GM13976 (cell line): ENCODE data around the gene TSR2.
A peak's percentile ranks its signal among the peaks of the same experiment; 100 is the strongest.

ENCODE experiments used
- DNase-seq: peaks from one replicate; pipeline ENCODE4 v3.0.0; 2012; ENCODE audit warnings: low spot score
- in situ Hi-C: fragments of 300-500 bp; cut with MboI; formaldehyde crosslinking; loops from one replicate; pipeline ENCODE4 v1.12.0; 2022; ENCODE audit warnings: low sequenced_read_pairs, mixed read lengths, inconsistent platforms; ENCODE audit not compliant: unreplicated experiment
- TF ChIP-seq, protein P1 (sequence below): IDR thresholded peaks from 2 replicates; pipeline ENCODE4 v1.5.1; 2012; ENCODE audit warnings: borderline replicate concordance, mild to moderate bottlenecking; ENCODE audit not compliant: insufficient read depth; ENCODE audit errors: extremely low read depth, missing control alignments, control extremely low read depth

Gene TSR2

DNA sequence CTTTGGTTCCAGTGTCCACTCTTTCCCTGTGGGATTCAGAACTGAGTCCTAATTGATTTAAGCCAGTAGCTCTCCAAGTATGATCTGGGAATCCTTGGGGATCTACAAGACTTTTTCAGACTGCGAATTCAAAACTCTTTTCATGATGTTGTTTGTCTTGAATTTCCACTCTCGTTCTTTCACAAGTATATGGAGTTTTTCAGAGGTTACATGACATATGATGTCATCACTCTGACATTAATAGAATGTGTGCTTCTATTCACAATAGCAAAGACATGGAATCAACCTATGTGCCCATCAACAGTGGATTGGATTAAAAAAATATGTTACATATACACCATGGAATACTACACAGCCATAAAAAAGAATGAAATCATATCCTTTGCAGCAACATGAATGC, 23.2 kb upstream of the TSR2 start:
- in situ Hi-C loops: no loop called here
- no peak for DNase-seq
- TF ChIP-seq, protein P1, sequence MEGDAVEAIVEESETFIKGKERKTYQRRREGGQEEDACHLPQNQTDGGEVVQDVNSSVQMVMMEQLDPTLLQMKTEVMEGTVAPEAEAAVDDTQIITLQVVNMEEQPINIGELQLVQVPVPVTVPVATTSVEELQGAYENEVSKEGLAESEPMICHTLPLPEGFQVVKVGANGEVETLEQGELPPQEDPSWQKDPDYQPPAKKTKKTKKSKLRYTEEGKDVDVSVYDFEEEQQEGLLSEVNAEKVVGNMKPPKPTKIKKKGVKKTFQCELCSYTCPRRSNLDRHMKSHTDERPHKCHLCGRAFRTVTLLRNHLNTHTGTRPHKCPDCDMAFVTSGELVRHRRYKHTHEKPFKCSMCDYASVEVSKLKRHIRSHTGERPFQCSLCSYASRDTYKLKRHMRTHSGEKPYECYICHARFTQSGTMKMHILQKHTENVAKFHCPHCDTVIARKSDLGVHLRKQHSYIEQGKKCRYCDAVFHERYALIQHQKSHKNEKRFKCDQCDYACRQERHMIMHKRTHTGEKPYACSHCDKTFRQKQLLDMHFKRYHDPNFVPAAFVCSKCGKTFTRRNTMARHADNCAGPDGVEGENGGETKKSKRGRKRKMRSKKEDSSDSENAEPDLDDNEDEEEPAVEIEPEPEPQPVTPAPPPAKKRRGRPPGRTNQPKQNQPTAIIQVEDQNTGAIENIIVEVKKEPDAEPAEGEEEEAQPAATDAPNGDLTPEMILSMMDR: no peak

DNA sequence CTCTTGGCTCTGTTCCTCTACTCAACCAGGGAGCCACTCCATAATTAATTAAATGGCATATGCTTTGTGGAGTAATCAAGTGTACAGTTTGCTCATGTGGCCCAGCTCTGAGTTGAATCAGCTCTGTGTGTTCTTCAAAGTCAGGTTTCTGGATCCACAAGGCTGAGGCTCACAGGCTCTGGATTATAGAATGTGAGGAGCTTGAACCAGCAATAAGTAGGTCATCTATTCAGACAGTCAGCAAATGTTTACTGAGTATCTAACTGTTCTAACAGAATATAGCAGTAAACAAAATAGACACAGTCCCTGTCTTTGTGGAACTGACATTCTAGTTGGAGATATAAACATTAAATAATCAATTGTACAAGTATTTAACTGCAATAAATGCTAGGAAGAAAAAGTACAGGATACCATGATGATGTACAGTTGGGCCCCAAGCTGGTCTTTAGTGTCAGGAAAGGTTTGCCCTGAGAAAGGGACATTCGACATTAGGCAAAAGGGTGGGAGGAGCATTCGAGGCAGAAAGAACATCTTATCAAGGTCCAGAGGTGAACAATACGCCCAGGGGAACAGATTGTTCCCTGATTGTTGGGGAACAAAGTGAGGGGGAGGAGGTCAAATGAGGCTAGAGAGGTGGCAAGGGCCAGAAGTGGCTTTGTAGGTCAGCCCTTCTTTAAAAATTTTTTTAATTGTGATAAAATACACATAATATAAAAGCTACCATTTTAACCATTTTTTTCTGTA, 20.5 kb upstream of the TSR2 start:
- in situ Hi-C loops: no loop called here
- TF ChIP-seq, protein P1: no peak

DNA sequence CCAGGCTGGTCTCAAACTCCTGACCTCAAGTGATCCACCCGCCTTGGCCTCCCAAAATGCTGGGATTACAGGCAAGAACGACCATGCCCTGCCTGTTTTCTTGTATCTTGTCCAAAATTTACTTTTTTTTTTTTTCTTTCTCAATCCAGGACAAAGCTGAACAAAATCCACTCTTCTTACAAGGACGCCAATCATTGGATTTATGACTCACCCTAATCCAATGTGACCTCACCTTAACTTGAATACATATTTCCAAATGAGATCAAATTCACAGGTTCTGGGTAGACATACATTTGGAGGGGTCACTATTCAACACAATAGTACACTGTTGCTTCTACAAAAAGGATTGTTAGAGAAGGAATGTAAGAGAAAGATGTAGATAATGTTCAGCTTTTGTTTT, 18.0 kb upstream of the TSR2 start:
- no peak for DNase-seq
- TF ChIP-seq, protein P1: no peak
- in situ Hi-C loops: no loop called here

More for the DNA sequence above, 20.5 kb upstream of the TSR2 start:
- DNase-seq: no peak

DNA sequence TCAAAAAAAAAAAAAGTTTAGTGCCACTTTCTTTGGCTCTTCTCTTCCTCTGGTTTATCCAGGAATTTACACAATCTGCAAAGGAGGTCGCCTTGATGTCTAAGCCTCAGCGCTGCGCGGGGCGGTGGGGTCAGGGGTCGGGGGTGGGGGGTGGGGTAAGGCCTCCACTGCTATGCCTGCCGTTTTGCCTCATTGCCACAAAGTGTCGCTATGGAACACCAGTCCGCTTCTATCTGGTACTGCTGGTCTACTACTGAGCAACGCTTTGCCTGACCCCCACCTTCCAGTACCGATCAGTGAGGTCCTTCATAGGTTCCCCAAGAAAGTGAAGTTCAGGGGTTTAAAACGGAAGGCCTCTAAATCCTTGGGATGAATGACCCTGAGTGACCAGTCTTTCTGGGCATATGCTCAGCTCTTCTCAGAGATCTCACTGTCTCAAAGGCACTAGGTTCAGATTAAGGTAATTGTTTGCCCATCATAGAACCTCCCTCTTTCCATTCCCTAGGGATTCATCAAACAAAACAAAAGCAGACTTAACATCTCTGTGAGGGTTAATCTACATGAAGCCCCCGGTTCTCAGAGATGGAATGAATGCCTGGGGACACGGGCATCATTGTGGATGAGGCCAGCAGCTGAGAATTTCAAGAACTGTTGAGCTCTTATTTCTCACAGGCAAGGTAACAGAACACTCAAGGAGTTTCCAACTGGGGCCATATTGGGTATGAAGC, 16.9 kb upstream of the TSR2 start:
- DNase-seq: peak; percentile 44
- in situ Hi-C loops: no loop called here
- TF ChIP-seq, protein P1: peak; percentile 20

DNA sequence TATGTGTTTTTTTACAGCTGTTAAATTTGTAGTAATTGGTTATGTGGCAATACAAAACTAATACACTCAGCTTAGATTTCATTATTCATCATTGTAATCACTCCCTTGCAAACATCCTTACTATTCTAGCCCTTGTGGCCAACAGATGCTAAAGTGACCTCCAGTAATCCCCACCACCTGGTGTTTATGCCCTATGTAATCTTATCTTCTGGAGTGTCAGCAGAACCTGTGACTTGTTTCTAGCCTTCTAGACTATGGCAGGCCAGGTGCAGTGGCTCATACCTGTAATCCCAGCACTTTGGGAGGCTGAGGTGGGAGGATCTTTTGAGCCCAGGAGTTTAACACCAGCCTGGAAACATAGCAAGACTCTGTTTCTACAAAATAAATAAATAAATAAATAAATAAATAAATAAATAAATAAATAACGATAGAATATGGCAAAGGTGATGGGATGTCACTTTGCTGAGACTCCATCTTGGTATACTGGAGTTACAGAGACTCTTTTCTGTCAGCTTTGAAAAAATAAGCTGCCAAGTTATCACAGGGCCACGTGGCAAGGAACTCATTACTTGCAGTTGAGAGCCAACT, 12.3 kb upstream of the TSR2 start:
- in situ Hi-C loops: no loop called here
- no peak for DNase-seq
- TF ChIP-seq, protein P1: no peak

DNA sequence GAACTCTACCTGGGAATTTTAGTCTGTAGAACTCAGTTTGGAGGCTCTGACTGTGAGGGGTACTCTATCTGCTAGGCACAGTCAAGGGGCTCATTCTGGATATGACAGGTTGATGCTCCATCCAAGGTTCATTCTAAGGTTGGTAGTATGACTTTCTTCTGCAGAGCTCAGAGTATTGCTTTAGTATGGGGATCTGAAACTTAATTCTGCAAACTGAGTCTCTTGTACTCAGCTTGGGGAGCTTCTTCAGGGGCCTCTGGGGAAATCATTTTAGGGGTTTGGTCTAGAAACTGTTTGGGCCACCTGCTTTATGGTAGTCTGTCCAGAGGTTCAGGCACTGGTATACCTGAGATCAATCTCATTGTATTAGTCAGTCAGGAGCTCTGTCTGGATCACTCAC, 9.7 kb upstream of the TSR2 start:
- in situ Hi-C loops: no loop called here
- DNase-seq: no peak
- TF ChIP-seq, protein P1: no peak
